ENCODE measurements around the gene LYSMD1.

LYSMD1 gene

GRCh38 chr1:151175041-151175741 lies 9.5 kb upstream of the LYSMD1 start:
- DNase-seq, result no peak

DNA sequence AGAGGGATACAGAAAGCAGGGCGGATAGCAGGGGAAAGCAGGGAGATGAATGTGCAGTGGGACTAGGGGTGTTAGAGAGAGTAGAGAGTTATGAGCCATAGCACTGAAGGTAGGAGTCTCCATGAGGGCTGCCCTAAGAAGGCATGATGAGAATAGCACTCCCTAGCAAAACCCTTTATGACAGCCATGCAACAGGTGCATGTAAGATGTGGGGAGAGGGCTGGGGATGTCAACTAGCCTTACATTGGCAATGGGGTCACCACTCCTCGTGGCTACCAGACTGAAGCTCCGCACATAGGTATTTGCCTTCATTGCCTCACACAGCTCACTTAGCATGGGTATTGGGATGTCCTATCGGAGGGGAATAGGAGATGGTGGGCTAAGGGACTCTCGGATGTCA lies 5.5 kb upstream of the LYSMD1 start:
- DNase-seq, result no peak

DNA sequence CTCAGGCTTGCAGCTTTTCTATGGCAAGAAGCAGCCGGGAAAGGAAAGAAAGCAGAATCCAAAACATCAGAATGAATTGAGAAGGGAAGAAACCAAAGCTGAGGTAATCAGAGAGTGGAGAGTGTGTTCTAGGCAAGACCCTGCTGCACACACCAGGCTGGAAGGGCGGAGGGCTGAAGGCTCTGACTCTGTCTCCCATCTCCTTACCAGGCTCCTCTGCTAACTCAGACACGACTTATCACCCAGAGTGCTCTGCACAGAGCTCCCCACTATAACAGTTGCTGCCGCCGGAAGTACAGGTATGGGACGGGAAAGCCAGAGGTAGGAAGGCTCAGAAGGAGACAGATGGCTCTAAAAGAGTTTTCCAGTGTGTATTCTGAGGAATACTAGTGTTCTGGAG lies 1.4 kb upstream of the LYSMD1 start:
- no peak for DNase-seq

DNA sequence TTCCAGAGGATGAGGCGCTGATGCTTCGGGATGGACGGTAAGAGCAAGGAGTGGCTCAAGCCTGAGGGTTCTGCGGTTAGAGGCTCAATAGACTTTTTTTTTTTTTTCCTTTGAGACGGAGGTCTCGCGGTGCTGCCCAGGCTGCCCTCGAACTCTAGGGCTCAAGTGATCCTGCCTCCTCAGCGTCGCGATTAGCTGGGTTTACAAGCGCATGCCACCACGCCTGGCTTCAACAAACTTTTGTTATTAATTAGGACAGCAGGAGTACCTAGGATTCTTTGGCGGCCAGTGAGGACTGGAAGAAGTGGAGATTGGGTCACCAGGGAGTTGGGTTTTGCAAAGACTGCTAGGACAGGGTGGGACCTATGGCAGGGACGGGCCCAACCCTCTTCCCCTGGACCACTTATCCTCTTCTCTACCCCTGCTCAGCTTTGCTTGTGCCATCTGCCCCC lies 829 bp upstream of the LYSMD1 start:
- DNase-seq, result peak; percentile 13 to 15

DNA sequence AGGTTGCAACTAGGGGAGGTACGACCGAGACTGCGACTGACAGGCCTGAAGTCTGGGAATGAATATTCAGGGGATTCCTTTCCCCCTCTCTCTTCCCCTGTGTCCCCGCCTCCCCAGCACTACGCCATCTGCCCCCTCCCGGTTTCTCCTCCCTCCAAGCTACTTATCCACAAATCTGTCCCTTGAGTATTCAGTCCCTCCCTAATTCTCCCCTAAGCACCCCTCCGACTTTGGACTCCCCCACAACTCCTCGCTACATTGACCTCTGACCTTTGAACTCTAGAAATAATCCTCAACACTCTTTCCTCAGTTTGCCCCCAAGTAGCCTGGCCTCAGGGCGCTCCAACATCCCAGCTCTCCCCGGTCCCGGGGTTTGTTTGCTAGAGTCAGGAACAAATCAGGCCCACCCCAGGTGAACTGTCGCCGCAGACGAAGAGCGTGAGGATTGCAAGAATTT lies 393 bp downstream of the LYSMD1 start:
- no peak for DNase-seq

DNA sequence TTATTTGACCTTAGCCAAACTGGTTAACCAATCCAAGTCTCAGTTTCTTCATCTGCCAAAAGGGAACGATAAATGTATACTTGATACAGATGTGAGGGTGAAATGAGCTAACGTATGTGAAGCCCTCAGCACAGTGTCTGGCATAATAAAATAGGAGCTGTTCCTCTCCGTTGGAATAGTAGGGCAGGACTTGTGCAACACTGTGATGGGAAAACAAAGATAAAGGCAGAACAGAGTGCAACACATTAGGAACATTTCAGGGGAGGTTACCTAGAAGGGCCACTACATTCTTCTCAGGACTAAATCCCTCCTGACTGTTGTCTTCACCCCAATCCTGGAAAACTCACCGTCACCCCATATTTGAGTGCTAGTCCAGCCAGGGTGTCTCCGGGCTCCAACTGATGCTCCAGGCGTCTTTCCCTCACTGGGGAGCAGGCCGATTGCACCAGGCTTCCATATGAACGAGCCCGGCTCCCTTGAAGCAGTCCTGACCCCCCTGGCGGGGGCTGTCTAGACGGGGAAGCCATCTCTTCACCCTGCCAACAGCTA lies 896 bp downstream of the LYSMD1 start:
- DNase-seq, result no peak

GRCh38 chr1:151159373-151159772 lies 6.3 kb downstream of the LYSMD1 start:
- peak; percentile 47 to 51 for DNase-seq

GRCh38 chr1:151158751-151159251 lies 6.9 kb downstream of the LYSMD1 start:
- peak; percentile 5 to 17 for DNase-seq

DNA sequence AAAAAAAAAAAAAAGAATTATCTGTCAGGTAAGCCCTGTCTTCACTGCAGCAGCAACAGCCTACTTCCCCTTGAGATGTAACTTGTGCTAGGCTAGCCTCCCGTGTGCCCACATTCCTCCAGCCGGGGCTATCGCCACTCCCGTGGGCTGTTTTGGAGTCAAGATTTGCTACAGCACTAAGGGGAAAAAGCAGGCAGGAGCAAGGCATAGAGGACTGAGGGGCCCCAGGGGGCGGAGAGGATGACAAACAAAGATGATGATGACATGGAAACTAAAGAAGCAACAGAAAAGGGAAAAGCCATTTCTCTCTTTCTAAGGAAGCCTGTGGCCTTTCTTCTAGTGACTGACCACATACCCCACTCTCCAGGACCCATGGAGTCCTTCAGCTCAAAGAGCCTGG lies 7.4 kb downstream of the LYSMD1 start:
- peak; percentile 37 to 39 for DNase-seq

DNA sequence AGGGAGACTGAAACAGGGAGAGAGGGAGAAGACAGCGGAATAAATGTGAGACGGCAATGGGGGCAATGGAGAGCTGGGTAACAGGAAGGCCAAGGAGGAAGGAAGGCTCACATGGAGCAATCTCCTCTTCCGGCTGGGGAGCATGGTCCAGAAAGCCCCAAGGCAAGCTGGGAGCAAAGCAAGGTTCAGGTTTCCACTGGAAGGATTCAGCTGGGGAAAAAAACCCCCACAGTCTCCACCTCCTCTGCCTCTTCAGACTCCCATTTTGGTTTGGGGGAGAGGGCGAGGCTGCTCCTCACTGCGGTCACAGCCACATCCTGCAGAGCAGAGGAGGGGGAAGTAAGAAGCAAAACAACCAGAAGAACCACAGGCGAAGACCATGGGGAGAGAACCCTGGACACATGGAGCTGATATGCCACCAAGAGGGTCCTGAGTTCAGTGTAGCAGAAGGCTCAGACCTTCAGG lies 8.6 kb downstream of the LYSMD1 start:
- peak; percentile 58 to 60 for DNase-seq

DNA sequence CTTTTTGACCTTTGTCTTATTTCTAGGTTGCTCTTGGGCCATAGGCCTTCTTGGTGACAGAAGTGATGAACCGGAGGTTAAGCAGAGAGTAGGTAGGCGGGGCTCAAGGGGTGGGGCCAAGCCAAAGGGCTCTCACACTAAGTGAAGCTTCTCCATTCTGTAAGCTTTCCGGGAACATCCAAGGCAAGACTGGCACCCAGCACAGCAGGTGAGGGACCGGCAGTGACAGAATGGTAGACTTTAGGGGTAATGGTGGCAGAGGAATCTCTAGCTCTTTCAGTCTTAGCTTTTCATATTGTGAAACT lies 9.2 kb downstream of the LYSMD1 start, which contains the start of gene TNFAIP8L2:
Gene TNFAIP8L2 (plus strand): TSS at position 135 of the 305 bp plus-strand sequence. CDS start 2,049 bp downstream, outside the sequence.
- peak; percentile 85 to 89 for DNase-seq

GRCh38 chr1:151147665-151148064 lies 18.0 kb downstream of the LYSMD1 start:
- DNase-seq, result no peak

GRCh38 chr1:151147132-151147503 lies 18.6 kb downstream of the LYSMD1 start:
- DNase-seq, result no peak

- peak; percentile 86 to 89 for DNase-seq
Observed at GRCh38 chr1:151146412-151147131, 19.1 kb downstream of the LYSMD1 start, which contains the start of gene SEMA6C. SEMA6C (minus strand) TSS chr1:151146631; CDS start chr1:151142621, 4,010 bp downstream.

GRCh38 chr1:151146072-151146411 lies 19.7 kb downstream of the LYSMD1 start:
- DNase-seq, result no peak

GRCh38 chr1:151145304-151146071 lies 20.2 kb downstream of the LYSMD1 start:
- peak; percentile 11 to 25 for DNase-seq

GRCh38 chr1:151144474-151145303 lies 21.0 kb downstream of the LYSMD1 start:
- DNase-seq, result no peak

DNA sequence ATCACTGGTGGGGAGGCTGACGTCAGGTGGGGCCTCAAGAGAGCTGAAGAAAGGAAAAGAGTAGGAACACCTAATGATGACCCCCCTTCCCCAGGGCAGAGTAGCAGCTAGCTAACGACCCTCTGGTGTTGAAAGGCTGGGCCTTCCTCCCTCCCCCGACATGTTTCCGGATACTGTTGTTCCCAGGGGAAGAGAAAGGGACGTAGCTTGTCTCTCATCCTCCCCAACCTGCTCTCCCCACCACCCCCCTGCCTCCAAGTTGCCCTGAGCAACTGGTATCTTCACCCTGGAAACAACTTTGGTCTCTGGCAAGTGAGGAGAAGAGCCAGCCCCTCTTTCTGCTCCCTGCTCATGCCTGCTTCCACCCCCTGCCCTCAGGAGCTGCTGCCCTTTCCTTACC lies 21.7 kb downstream of the LYSMD1 start:
- DNase-seq, result no peak

- no peak for DNase-seq
Observed at GRCh38 chr1:151143057-151143435, 22.7 kb downstream of the LYSMD1 start.

- DNase-seq, result no peak
Observed at GRCh38 chr1:151142411-151143056, 23.2 kb downstream of the LYSMD1 start.

- no peak for DNase-seq
Observed at GRCh38 chr1:151137789-151138188, 27.9 kb downstream of the LYSMD1 start.

All from inflammatory macrophage (primary cell).